ENCODE results near the gene FGF9. TPM values are rescaled to one million over a fixed set of nuclear protein-coding genes. Genes with fewer than 3 reads are reported as not detected.

The FGF9 gene
- total RNA-seq, 1 experiment from 2014 or later, result 0.21 TPM

DNA sequence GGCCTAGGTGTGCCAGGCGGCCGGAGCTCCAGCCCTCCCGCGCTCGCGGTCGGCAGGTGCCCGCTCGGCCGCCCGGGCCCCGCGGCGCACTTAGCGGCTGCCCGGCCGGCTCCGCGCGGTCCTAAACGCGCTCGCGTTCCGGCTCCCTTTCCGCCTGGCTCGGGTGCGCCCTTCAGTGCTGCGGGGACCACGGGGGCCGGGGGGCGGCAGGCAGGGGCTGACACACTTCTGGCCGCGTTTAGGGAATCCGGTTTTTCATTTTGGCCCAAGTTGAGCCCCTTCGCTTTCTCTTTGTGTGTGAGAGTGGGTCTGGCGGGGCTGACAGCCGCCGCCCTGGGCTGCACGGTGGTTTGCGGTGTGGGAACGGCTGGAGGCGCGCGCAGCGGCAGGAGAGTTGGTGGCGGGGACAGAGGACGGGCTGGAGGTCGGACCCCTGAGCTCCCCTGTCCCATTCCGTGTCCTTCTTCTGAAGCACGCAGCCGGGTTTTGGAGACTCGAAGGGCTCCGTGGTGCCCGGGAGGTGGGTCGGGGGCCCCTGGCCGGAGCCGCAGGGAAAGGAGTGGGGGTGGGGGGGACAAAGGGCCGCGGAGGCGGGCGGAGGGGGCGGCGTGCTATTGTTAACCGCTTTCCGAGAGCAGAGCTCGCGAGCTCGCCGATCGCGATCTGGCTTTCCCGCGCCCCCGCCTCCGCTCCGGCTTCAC, 3.1 kb downstream of the FGF9 start:
- CTCF ChIA-PET, result no interaction called here
- Histone ChIP-seq H3K9me3 (ENCODE audit: low read depth, low read length, poor library complexity, severe bottlenecking) (no peaks in the 10 kb centered on the region), H3K27ac (ENCODE audit: low read depth, low read length, poor library complexity, severe bottlenecking) (no peak overlapping the region), H3K4me3 (ENCODE audit: low read depth, low read length, poor library complexity, severe bottlenecking) (peak overlapping the region; percentile 50), H3K4me1 (ENCODE audit: insufficient read depth, low read length, poor library complexity, severe bottlenecking) (peaks cover 36% of the 10 kb centered on the region), H3K27me3 (replicated peaks; ENCODE audit: insufficient read depth, low read depth, low read length, poor library complexity) (peaks cover 73% of the 10 kb centered on the region), H3K36me3 (ENCODE audit: insufficient read depth, low read length, poor library complexity, severe bottlenecking) (no peaks in the 10 kb centered on the region)
- intact Hi-C loops (cut with micrococcal nuclease; ENCODE audit: unreplicated experiment), result loop anchor here (5.0 kb wide), 1 partner anchor 67 kb away; no protein-coding TSS in a partner anchor
- peak; percentile 62 for DNase-seq (ENCODE audit: low spot score)
- POLR2A ChIA-PET (ENCODE audit: low non-redundant PET), result interaction anchor here (0.6 kb wide), 1 partner anchor 938 kb away, joined by 3 read pairs; no protein-coding TSS in a partner anchor
- no TSS peak for BruUV-seq (replicated peaks)
- TF ChIP-seq EZH2 (IDR thresholded peaks at IDR 0.05; ENCODE audit: borderline replicate concordance, low read depth, low read length, poor library complexity, severe bottlenecking), result no peak
- TF ChIP-seq, protein P1, sequence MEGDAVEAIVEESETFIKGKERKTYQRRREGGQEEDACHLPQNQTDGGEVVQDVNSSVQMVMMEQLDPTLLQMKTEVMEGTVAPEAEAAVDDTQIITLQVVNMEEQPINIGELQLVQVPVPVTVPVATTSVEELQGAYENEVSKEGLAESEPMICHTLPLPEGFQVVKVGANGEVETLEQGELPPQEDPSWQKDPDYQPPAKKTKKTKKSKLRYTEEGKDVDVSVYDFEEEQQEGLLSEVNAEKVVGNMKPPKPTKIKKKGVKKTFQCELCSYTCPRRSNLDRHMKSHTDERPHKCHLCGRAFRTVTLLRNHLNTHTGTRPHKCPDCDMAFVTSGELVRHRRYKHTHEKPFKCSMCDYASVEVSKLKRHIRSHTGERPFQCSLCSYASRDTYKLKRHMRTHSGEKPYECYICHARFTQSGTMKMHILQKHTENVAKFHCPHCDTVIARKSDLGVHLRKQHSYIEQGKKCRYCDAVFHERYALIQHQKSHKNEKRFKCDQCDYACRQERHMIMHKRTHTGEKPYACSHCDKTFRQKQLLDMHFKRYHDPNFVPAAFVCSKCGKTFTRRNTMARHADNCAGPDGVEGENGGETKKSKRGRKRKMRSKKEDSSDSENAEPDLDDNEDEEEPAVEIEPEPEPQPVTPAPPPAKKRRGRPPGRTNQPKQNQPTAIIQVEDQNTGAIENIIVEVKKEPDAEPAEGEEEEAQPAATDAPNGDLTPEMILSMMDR (conservative IDR thresholded peaks at IDR 0.05; ENCODE audit: low read depth, low read length), result no peak; the same call in 1 of the 2 replicates

DNA sequence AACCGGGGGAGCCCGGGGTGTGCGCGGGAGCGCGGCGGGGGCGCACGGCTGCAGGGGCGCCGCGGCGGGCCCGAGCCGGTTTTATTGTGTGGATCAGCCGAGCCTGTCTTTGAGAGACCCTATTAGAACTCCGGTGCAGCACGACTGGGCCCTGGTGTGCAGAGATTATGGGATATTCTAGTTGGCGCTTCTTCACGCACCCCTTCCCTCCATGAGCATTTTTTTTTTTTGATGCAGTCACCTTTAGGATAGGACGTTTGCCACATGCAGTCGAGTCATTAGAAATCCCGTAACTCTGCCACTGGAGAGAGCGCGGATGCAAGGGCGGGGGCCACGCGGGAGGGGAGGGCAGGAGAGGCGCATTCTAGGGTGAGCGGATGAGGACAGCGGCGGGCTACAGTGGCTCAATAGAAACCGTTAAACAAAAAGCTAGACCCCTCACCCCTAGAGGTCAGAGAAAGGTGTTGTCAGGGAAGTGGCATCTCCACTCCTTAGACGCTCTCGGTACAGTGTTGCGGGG, 3.7 kb downstream of the FGF9 start:
- ChIA-PET CTCF (no interaction called here), POLR2A (ENCODE audit: low non-redundant PET) (interaction anchor here (0.6 kb wide), 1 partner anchor 938 kb away, joined by 3 read pairs; no protein-coding TSS in a partner anchor)
- H3K36me3 ChIP-seq (ENCODE audit: insufficient read depth, low read length, poor library complexity, severe bottlenecking), result no peaks in the 10 kb centered on the region
- H3K27me3 ChIP-seq (replicated peaks; ENCODE audit: insufficient read depth, low read depth, low read length, poor library complexity), result peaks cover 67% of the 10 kb centered on the region
- intact Hi-C loops (cut with micrococcal nuclease; ENCODE audit: unreplicated experiment), result loop anchor here (5.0 kb wide), 1 partner anchor 67 kb away; no protein-coding TSS in a partner anchor
- TF ChIP-seq, protein P1 (conservative IDR thresholded peaks at IDR 0.05; ENCODE audit: low read depth, low read length), result no peak
- TF ChIP-seq EZH2 (IDR thresholded peaks at IDR 0.05; ENCODE audit: borderline replicate concordance, low read depth, low read length, poor library complexity, severe bottlenecking), result no peak
- no peak for DNase-seq (ENCODE audit: low spot score)
- peaks cover 33% of the 10 kb centered on the region for H3K4me1 ChIP-seq (ENCODE audit: insufficient read depth, low read length, poor library complexity, severe bottlenecking)
- no peaks in the 10 kb centered on the region for H3K9me3 ChIP-seq (ENCODE audit: low read depth, low read length, poor library complexity, severe bottlenecking)
- H3K27ac ChIP-seq (ENCODE audit: low read depth, low read length, poor library complexity, severe bottlenecking), result no peak overlapping the region
- BruUV-seq (replicated peaks), result no TSS peak
- H3K4me3 ChIP-seq (ENCODE audit: low read depth, low read length, poor library complexity, severe bottlenecking), result peak overlapping the region; percentile 50

DNA sequence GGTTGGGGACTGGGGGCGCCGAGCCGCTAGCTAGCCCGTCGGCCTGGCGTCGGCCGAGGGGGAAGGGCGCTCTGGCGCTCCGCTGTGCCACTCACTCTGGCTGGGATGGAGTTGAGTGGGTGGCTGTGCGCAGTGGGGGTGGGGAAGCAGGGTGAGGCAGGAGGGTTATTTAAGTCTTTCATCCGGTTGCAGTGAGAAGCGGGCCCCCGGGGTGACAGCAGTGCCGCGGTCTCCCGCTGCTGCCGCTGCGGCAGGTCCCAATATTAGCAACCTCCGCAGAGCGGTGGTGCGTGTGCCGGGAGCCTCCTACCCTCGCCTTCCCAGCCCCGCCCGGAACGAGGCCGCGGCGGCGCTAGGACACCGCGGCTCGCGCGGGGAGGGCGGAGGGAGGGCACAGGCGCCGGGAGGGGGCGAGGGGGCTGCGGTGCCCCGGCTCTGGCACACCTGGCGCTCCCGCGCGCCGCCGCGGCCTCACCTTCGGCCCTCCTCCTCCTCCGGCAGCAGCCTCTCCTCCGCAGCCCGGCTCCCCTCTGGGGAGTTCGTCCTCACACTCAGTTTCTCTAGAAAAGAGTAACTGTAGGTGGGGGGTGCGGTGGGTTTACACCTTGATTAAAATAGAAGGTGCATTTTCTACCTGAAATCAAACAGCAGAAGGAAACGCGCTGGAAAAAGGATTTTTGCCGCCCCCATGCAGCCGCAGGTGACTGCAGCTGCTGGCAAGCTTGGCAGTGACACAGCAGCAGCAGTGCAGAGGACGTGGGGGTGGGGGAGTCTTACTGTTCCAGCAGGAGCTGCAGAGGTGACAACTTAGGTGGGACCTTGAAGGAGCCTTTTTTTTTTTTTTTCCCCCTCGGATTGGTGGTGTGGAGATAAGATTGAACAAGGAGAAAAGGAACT, 4.5 kb downstream of the FGF9 start:
- intact Hi-C loops (cut with micrococcal nuclease; ENCODE audit: unreplicated experiment), result no loop called here
- no peaks in the 10 kb centered on the region for H3K9me3 ChIP-seq (ENCODE audit: low read depth, low read length, poor library complexity, severe bottlenecking)
- H3K36me3 ChIP-seq (ENCODE audit: insufficient read depth, low read length, poor library complexity, severe bottlenecking), result no peaks in the 10 kb centered on the region
- BruUV-seq (replicated peaks), result no TSS peak
- ChIA-PET POLR2A (ENCODE audit: low non-redundant PET) (no interaction called here), CTCF (interaction anchor here (0.7 kb wide), 2 partner anchors 11 to 13 kb away, joined by 3 to 7 read pairs; no protein-coding TSS in a partner anchor)
- peak; percentile 53 for DNase-seq (ENCODE audit: low spot score)
- peak overlapping the region; percentile 34 for H3K4me3 ChIP-seq (ENCODE audit: low read depth, low read length, poor library complexity, severe bottlenecking)
- H3K27me3 ChIP-seq (replicated peaks; ENCODE audit: insufficient read depth, low read depth, low read length, poor library complexity), result peaks cover 64% of the 10 kb centered on the region
- H3K27ac ChIP-seq (ENCODE audit: low read depth, low read length, poor library complexity, severe bottlenecking), result no peak overlapping the region
- peaks cover 26% of the 10 kb centered on the region for H3K4me1 ChIP-seq (ENCODE audit: insufficient read depth, low read length, poor library complexity, severe bottlenecking)
- peak; percentile 44 for TF ChIP-seq EZH2 (IDR thresholded peaks at IDR 0.05; ENCODE audit: borderline replicate concordance, low read depth, low read length, poor library complexity, severe bottlenecking)
- TF ChIP-seq, protein P1 (conservative IDR thresholded peaks at IDR 0.05; ENCODE audit: low read depth, low read length), result no peak
